HepG2 (cell line): ENCODE data around the gene DOCK4.

Source experiments
- ATF1 ChIP-seq: IDR thresholded peaks from 2 replicates; pipeline ENCODE4 v1.6.1; 2016; ENCODE audit warnings: mild to moderate bottlenecking, control low read depth
- NR3C1 ChIP-seq: sonication (generic); formaldehyde crosslinking; IDR thresholded peaks from 2 replicates; pipeline ENCODE4 v1.4.0; 2020; ENCODE audit warnings: missing genetic modification reagents
- POLR2A ChIP-seq, 2 experiments: IDR thresholded peaks; 2 replicates each; pipeline ENCODE4 v1.6.1; 2011; ENCODE audit warnings: low read depth in 2 of 2, low read length in 2 of 2, mild to moderate bottlenecking in 1 of 2, moderate library complexity in 1 of 2; ENCODE audit not compliant: insufficient read depth in 1 of 2
- RAD21 ChIP-seq: fragments of 450-650 bp; formaldehyde crosslinking; IDR thresholded peaks from 2 replicates; pipeline ENCODE4 v1.5.0; 2020; ENCODE audit warnings: mild to moderate bottlenecking
- RBAK ChIP-seq: sonication (generic); formaldehyde crosslinking; IDR thresholded peaks from 2 replicates; pipeline ENCODE4 v1.5.1; 2020; ENCODE audit warnings: mild to moderate bottlenecking, missing genetic modification reagents
- ZNF431 ChIP-seq: sonication (generic); formaldehyde crosslinking; IDR thresholded peaks from 2 replicates; pipeline ENCODE4 v1.9.0; 2022; ENCODE audit warnings: missing genetic modification reagents, low read depth, mild to moderate bottlenecking, borderline replicate concordance
- TF ChIP-seq, protein P1 (sequence below): sonication (generic); formaldehyde crosslinking; IDR thresholded peaks from 2 replicates; pipeline ENCODE4 v1.4.0; 2020; ENCODE audit warnings: missing genetic modification reagents
- TF ChIP-seq, protein P2 (sequence below): IDR thresholded peaks from 2 replicates; pipeline ENCODE4 v1.6.1; 2016
- TF ChIP-seq, protein P3 (sequence below): IDR thresholded peaks from 2 replicates; pipeline ENCODE4 v1.6.1; 2016; ENCODE audit warnings: low read depth, borderline replicate concordance
- TF ChIP-seq, protein P4 (sequence below): sonication (generic); formaldehyde crosslinking; IDR thresholded peaks from 2 replicates; pipeline ENCODE4 v1.8.0; 2022; ENCODE audit warnings: missing genetic modification reagents, mild to moderate bottlenecking, moderate library complexity, borderline replicate concordance
- TF ChIP-seq, protein P5 (sequence below): sonication (generic); formaldehyde crosslinking; IDR thresholded peaks from 2 replicates; pipeline ENCODE4 v1.5.0; 2020; ENCODE audit warnings: mild to moderate bottlenecking, missing genetic modification reagents, moderate library complexity

DNA sequence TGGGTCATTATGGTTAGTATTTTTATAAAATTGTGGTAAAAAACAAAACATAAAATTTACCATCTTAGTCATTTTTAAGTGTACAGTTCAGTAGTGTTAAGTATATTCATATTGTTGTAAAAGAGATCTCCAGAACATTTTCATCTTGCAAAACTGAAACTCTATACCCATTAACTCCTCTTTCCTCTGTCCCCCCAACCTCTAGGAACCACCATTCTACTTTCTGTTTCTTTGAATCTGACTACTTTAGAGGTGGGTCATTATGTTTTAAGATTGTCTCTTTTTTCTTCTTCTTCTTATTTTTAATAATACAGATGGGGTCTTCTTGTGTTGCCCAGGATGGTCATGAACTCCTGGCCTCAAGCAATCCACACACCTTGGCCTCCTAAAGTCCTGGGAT lies 84.1 kb downstream of the DOCK4 start:
- no peak for TF ChIP-seq ZNF431
- TF ChIP-seq, protein P1, sequence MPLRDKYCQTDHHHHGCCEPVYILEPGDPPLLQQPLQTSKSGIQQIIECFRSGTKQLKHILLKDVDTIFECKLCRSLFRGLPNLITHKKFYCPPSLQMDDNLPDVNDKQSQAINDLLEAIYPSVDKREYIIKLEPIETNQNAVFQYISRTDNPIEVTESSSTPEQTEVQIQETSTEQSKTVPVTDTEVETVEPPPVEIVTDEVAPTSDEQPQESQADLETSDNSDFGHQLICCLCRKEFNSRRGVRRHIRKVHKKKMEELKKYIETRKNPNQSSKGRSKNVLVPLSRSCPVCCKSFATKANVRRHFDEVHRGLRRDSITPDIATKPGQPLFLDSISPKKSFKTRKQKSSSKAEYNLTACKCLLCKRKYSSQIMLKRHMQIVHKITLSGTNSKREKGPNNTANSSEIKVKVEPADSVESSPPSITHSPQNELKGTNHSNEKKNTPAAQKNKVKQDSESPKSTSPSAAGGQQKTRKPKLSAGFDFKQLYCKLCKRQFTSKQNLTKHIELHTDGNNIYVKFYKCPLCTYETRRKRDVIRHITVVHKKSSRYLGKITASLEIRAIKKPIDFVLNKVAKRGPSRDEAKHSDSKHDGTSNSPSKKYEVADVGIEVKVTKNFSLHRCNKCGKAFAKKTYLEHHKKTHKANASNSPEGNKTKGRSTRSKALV = no peak
- no peak for TF ChIP-seq RAD21
- TF ChIP-seq, protein P2, sequence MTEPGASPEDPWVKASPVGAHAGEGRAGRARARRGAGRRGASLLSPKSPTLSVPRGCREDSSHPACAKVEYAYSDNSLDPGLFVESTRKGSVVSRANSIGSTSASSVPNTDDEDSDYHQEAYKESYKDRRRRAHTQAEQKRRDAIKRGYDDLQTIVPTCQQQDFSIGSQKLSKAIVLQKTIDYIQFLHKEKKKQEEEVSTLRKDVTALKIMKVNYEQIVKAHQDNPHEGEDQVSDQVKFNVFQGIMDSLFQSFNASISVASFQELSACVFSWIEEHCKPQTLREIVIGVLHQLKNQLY (CRISPR knock-in tag) = no peak
- TF ChIP-seq, protein P3, sequence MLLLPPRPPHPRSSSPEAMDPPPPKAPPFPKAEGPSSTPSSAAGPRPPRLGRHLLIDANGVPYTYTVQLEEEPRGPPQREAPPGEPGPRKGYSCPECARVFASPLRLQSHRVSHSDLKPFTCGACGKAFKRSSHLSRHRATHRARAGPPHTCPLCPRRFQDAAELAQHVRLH (CRISPR knock-in tag) = no peak
- TF ChIP-seq, protein P4, sequence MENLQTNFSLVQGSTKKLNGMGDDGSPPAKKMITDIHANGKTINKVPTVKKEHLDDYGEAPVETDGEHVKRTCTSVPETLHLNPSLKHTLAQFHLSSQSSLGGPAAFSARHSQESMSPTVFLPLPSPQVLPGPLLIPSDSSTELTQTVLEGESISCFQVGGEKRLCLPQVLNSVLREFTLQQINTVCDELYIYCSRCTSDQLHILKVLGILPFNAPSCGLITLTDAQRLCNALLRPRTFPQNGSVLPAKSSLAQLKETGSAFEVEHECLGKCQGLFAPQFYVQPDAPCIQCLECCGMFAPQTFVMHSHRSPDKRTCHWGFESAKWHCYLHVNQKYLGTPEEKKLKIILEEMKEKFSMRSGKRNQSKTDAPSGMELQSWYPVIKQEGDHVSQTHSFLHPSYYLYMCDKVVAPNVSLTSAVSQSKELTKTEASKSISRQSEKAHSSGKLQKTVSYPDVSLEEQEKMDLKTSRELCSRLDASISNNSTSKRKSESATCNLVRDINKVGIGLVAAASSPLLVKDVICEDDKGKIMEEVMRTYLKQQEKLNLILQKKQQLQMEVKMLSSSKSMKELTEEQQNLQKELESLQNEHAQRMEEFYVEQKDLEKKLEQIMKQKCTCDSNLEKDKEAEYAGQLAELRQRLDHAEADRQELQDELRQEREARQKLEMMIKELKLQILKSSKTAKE (CRISPR knock-in tag) = no peak
- no peak for TF ChIP-seq NR3C1 (CRISPR knock-in tag)
- TF ChIP-seq, protein P5, sequence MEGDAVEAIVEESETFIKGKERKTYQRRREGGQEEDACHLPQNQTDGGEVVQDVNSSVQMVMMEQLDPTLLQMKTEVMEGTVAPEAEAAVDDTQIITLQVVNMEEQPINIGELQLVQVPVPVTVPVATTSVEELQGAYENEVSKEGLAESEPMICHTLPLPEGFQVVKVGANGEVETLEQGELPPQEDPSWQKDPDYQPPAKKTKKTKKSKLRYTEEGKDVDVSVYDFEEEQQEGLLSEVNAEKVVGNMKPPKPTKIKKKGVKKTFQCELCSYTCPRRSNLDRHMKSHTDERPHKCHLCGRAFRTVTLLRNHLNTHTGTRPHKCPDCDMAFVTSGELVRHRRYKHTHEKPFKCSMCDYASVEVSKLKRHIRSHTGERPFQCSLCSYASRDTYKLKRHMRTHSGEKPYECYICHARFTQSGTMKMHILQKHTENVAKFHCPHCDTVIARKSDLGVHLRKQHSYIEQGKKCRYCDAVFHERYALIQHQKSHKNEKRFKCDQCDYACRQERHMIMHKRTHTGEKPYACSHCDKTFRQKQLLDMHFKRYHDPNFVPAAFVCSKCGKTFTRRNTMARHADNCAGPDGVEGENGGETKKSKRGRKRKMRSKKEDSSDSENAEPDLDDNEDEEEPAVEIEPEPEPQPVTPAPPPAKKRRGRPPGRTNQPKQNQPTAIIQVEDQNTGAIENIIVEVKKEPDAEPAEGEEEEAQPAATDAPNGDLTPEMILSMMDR (CRISPR knock-in tag) = no peak
- no peak for TF ChIP-seq ATF1 (CRISPR knock-in tag)
- TF ChIP-seq POLR2A (IDR thresholded peaks at IDR 0.05; ENCODE audit: insufficient read depth in 1 of 2, low read depth in 2 of 2, low read length in 2 of 2) = no peak
- TF ChIP-seq RBAK = no peak
